NT2/D1 (cell line): Measurements from ENCODE around the gene PXYLP1.

Experiments used
- SUZ12 ChIP-seq: IDR thresholded peaks from 2 replicates; pipeline ENCODE4 v1.6.1; 2011; ENCODE audit not compliant: insufficient read length, insufficient read depth; ENCODE audit errors: extremely low read depth
- YY1 ChIP-seq: IDR thresholded peaks from 2 replicates; pipeline ENCODE4 v1.6.1; 2011; ENCODE audit not compliant: insufficient read length, insufficient read depth
- ZNF274 ChIP-seq: IDR thresholded peaks from 2 replicates; pipeline ENCODE4 v1.6.1; 2011; ENCODE audit warnings: mild to moderate bottlenecking, low read depth, low read length

- TF ChIP-seq YY1 (no peak), SUZ12 (no peak), ZNF274 (no peak)
These were observed 28.4 kb downstream of the PXYLP1 start for GRCh38 chr3:141259821-141260629.
